ENCODE measurements around the gene SERPINA5.

- no peak for TF ChIP-seq POLR2A (IDR thresholded peaks at IDR 0.05)
- TF ChIP-seq EP300 (IDR thresholded peaks at IDR 0.05), result no peak
Measured at GRCh38 chr14:94602722-94603121, 21.5 kb downstream of the SERPINA5 start.
